ENCODE data around the gene ZG16. TPM values are rescaled to one million over a fixed set of nuclear protein-coding genes. Genes with fewer than 3 reads are reported as not detected.

ZG16 gene
- total and polyA plus RNA-seq, 9 of the 15 experiments (the other 6 are each of a cell fraction or from before 2014, with no cell fraction given) = 0.04 TPM; not detected in 8

DNA sequence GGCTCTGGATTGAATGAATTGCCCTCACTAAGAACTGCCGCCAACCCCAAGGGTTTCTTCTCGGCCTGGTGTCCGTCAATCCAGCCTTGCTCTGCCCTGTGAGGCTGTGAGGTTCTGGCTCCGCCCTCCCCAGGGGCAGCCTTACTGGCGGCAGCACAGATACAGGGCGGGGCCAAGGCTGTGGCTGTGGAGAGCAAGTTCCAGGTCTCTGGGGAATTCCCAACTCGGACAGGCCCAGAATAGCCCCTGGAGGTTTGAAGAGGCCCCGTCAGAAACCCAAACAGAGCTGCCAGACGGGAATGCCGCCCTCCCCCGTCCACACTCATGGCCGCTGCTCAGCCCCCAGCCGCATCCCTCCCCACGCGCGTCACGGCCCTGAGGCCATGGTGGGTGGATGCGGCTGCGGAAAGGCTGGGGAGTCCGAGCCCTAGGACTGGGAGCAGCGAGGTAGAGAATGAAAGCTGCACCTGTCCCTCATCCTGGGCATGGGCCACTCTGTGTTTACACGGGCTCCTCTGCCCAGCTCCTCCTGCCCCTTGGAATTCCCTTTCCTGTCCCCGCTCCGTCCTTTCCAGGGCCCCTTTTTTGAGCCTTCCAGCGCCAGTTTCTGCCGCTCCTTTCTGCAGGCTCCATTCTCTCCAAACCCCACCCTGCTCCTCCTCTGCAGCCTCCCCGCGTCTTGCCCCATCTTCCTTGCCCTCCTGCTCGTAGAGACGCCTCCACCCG, 33.3 kb downstream of the ZG16 start (continued):
- TF ChIP-seq, protein P1, sequence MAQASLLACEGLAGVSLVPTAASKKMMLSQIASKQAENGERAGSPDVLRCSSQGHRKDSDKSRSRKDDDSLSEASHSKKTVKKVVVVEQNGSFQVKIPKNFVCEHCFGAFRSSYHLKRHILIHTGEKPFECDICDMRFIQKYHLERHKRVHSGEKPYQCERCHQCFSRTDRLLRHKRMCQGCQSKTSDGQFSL (CRISPR knock-in tag; IDR thresholded peaks at IDR 0.05) = peak; percentile 20; the same call in 1 of the 2 replicates
- TF ChIP-seq, protein P1 (tag; IDR thresholded peaks at IDR 0.05) = no peak
- TF ChIP-seq ZNF780A (CRISPR knock-in tag; IDR thresholded peaks at IDR 0.05) = 0 out of 2 replicates have a peak, but pooled peaks have one; percentile 24
- no peak for TF ChIP-seq SMARCE1 (IDR thresholded peaks at IDR 0.05)
- no peak for TF ChIP-seq NR4A1 (CRISPR knock-in tag; IDR thresholded peaks at IDR 0.05)
- TF ChIP-seq NR4A1 (tag; IDR thresholded peaks at IDR 0.05) = no peak
- TF ChIP-seq ILF3 (IDR thresholded peaks at IDR 0.05; ENCODE audit: borderline replicate concordance) = peak; percentile 27; the same call in 1 of the 2 replicates
- peak; percentile 36; the same call in 1 of the 2 replicates for TF ChIP-seq ZFX (CRISPR knock-in tag; IDR thresholded peaks at IDR 0.05)
- TF ChIP-seq, protein P2, sequence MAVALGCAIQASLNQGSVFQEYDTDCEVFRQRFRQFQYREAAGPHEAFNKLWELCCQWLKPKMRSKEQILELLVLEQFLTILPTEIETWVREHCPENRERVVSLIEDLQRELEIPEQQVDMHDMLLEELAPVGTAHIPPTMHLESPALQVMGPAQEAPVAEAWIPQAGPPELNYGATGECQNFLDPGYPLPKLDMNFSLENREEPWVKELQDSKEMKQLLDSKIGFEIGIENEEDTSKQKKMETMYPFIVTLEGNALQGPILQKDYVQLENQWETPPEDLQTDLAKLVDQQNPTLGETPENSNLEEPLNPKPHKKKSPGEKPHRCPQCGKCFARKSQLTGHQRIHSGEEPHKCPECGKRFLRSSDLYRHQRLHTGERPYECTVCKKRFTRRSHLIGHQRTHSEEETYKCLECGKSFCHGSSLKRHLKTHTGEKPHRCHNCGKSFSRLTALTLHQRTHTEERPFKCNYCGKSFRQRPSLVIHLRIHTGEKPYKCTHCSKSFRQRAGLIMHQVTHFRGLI (CRISPR knock-in tag; IDR thresholded peaks at IDR 0.05) = no peak
- TF ChIP-seq ZNF766 (CRISPR knock-in tag; conservative IDR thresholded peaks at IDR 0.05) = peak; percentile 91
- peak; percentile 78 for TF ChIP-seq POLR2G (IDR thresholded peaks at IDR 0.05; ENCODE audit: low read depth, low read length)
- TF ChIP-seq ZSCAN32 (CRISPR knock-in tag; IDR thresholded peaks at IDR 0.05) = no peak
- peak; percentile 73 for TF ChIP-seq POLR2B (IDR thresholded peaks at IDR 0.05; ENCODE audit: low read depth, partially characterized antibody)
- no peak for TF ChIP-seq NR2C1 (IDR thresholded peaks at IDR 0.05)
- TF ChIP-seq NR2C1 (tag; IDR thresholded peaks at IDR 0.05) = no peak
- TF ChIP-seq BACH1 (tag; IDR thresholded peaks at IDR 0.05) = no peak
- TF ChIP-seq ZKSCAN1 (IDR thresholded peaks at IDR 0.05; ENCODE audit: low read depth, low read length) = 0 out of 2 replicates have a peak, but pooled peaks have one; percentile 18
- TF ChIP-seq PHF8 (IDR thresholded peaks at IDR 0.05; ENCODE audit: borderline replicate concordance, low read length) = no peak
- TF ChIP-seq HDAC1 (IDR thresholded peaks at IDR 0.05) = peak in 1 of 2 experiments; percentile 34; a peak in 1 of 4 replicates
- peak; percentile 53; the same call in 1 of the 2 replicates for TF ChIP-seq ZBTB7A (IDR thresholded peaks at IDR 0.05; ENCODE audit: borderline replicate concordance, control insufficient read depth, low read depth, low read length)
- TF ChIP-seq SMARCA5 (IDR thresholded peaks at IDR 0.05) = no peak
- TF ChIP-seq, protein P3, sequence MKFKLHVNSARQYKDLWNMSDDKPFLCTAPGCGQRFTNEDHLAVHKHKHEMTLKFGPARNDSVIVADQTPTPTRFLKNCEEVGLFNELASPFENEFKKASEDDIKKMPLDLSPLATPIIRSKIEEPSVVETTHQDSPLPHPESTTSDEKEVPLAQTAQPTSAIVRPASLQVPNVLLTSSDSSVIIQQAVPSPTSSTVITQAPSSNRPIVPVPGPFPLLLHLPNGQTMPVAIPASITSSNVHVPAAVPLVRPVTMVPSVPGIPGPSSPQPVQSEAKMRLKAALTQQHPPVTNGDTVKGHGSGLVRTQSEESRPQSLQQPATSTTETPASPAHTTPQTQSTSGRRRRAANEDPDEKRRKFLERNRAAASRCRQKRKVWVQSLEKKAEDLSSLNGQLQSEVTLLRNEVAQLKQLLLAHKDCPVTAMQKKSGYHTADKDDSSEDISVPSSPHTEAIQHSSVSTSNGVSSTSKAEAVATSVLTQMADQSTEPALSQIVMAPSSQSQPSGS (CRISPR knock-in tag; IDR thresholded peaks at IDR 0.05) = no peak
- TF ChIP-seq EGR1 (conservative IDR thresholded peaks at IDR 0.05) = peak; percentile 30; the same call in 1 of the 2 replicates
- 0 out of 2 replicates have a peak, but pooled peaks have one; percentile 51 for TF ChIP-seq CBX1 (IDR thresholded peaks at IDR 0.05; ENCODE audit: low read depth)
- TF ChIP-seq FUS (optimal IDR thresholded peaks at IDR 0.05; ENCODE audit: low read depth, low read length) = no peak
- TF ChIP-seq, protein P4, sequence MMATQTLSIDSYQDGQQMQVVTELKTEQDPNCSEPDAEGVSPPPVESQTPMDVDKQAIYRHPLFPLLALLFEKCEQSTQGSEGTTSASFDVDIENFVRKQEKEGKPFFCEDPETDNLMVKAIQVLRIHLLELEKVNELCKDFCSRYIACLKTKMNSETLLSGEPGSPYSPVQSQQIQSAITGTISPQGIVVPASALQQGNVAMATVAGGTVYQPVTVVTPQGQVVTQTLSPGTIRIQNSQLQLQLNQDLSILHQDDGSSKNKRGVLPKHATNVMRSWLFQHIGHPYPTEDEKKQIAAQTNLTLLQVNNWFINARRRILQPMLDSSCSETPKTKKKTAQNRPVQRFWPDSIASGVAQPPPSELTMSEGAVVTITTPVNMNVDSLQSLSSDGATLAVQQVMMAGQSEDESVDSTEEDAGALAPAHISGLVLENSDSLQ (IDR thresholded peaks at IDR 0.05) = peak; percentile 96
